Measurements from ENCODE around the gene NOBOX.
"Not testable (repeated sequence)": the region's sequence is repeated elsewhere in the genome, so short reads cannot be mapped to it uniquely, and the experiment has no call there.

The NOBOX gene

DNA sequence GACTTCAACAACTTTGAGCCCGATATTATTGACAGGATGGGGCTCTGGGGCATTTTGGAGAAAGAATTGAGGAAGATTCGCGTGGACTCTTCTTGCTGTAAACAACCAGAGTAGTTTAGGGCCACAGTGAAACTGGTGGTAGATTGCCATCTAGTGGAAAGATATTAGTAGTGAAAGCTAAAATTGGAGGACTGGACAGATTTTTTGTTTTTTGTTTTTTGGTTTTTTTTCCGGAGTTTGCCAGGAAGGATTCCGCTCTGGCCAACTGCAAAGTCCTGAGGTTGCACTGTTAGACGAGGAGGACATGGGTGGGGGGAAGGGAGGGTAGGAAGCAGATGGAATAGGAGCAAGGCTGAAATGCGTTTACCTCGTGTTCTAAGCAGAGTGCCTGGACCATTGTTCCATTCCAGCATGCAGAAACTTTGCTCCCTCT, 11.7 kb downstream of the NOBOX start:
- DNase-seq (ENCODE audit: low read depth), result peak; percentile 40

DNA sequence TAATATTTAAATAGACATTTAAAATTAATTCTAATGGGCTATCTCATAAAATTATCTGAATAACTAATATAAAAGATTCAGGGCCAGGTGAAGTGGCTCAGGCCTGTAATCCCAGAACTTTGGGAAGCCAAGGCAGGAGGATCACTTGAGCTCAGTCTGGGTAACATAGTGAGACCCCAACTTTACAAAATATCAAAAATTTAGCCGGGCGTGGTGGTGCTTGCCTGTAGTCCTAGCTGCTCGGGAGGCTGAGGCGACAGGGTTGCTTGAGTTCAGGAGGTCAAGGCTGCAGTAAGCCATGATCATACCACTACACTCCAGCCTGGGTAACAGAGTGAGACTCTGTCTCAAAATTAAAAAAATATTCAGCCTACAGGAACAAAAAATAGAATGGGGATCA, 12.5 kb downstream of the NOBOX start:
- DNase-seq (ENCODE audit: low read depth), result no peak

DNA sequence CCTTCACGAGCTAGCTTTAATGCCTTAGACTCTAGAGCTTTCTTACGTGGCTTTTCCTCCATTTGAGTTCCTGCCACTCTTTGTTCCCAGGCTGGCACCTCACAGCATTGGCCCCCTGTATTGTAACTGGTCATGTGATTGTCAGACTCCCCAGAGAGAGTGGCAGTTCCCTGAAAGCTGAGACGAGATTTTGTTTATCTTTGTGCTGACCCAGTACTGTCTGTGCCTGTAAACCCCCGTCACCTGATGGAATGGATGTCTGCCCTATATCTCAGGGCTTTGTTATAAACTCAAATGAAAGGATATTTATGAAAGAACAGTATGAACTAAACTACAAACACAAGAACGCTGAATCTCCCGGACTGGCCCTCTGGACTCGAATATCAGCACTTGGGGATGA, 13.0 kb downstream of the NOBOX start:
- no peak for DNase-seq (ENCODE audit: low read depth)

DNA sequence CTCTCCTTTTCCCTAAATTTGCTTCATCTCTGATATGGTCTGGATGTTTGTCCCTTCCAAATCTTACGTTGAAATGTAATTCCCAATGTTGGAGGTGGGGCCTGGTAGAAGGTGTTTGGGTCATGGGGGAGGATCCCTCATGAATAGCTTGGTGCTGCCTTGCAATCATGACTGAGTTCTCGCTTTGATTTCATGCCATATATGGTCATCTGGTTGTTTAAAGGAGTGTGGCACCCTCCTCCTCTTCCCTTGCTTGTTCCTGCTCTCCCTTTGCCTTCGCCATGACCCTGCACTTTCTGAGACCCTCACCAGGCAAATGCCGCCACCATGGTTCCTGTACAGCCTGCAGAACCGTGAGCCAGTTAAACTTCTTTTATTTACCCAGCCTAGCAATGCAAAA, 14.5 kb downstream of the NOBOX start:
- DNase-seq (ENCODE audit: low read depth), result no peak

- peak; percentile 7 for DNase-seq (ENCODE audit: low read depth)
Observed at GRCh38 chr7:144386741-144387140, 16.8 kb downstream of the NOBOX start.

DNA sequence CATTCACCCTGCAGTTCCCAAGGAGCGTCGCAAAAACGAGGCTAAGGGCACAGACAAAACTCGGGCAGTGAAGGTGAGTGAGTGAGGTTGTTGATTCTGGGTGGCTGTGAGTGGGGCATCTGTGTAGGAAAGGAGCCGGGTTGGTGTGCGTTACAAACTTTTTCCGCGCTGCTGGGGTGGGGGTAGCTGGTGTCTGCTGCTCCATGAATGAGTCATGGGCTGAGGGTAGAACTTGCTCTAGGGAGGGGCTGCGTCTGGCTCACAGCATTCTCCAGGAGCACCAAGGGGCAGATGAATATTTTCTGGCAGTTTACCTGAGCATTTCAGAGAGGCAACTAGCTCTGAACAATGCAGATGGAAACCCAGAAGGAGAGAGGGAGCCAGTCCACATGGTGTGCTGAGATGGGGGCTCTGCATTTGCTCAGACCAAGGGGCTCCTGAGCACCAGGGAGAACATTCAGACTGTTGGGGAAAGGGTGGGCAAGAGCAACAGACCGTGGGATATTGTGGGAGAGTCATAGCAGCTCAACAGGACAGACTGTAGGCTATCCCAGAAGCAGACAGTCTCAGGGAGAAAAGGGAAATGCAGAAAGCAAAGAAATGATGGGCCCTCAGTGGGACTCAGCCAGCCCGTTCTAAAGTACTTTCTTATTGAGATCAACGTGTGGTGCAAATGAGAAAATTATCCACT, 18.8 kb downstream of the NOBOX start:
- peak; percentile 17 for DNase-seq (ENCODE audit: low read depth)

DNA sequence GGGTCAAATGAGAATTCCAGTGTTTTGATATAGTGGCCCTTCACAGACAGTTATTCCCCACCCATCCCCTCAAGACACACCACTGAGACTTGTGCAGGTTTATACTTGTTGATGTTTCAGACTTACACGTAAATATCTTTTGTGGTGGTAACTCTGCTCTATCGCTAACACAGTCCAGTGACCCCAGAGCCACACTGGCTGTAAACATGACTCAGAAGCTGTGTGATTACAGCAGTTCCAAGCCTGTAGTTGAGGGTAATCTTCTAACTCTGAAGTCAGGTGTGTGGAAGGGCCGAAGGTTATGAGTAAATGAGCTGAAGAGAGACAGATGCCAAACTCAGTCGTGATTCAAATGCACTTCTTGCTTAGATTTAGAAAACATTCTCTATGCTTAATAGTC, 19.4 kb downstream of the NOBOX start:
- no peak for DNase-seq (ENCODE audit: low read depth)

DNA sequence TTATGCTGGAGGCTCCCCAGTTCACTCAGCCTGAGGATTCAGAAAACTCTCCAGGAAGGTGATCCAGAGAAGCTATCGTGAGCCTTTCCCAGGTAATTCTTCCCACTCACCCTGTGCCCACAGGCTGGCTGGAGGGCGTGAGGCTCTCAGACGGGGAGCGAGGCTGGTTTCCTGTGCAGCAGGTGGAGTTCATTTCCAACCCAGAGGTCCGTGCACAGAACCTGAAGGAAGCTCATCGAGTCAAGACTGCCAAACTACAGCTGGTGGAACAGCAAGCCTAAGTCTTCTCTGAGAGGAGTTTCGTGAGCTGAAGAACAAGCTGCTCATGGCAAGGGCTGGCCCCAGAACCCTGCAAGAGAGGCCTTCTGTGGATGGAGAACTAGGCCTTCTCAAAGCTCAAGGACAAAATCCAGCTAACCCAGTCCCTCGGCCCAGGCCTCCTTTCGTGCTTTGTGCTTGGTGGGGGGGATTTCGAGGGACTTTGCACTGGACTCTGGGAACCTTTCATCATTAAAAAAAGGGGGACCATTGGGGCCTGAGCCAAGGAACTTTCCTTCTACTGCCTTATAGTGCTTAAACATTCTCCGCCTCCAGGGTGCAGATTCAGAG, 23.6 kb downstream of the NOBOX start:
- no peak for DNase-seq (ENCODE audit: low read depth)

DNA sequence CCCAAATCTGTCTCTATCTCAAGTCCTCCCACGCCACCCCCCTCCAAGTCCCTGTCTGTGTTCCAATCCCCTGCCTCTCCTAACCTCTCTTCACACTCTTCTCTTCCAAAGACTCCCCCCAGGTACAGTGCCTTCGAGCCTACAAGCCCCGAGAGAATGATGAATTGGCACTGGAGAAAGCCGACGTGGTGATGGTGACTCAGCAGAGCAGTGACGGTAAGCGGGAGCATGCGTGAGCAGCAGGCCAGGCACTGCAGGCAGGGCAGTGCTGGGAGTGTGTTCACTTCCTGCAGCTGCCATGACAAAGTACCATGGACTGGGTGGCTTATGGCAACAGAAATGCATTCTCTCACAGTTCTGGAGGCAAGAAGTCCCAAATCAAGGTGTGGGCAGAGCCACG, 24.8 kb downstream of the NOBOX start:
- no peak for DNase-seq (ENCODE audit: low read depth)

GRCh38 chr7:144369221-144369620, 34.3 kb downstream of the NOBOX start:
- DNase-seq (ENCODE audit: low read depth), result not testable (repeated sequence)

DNA sequence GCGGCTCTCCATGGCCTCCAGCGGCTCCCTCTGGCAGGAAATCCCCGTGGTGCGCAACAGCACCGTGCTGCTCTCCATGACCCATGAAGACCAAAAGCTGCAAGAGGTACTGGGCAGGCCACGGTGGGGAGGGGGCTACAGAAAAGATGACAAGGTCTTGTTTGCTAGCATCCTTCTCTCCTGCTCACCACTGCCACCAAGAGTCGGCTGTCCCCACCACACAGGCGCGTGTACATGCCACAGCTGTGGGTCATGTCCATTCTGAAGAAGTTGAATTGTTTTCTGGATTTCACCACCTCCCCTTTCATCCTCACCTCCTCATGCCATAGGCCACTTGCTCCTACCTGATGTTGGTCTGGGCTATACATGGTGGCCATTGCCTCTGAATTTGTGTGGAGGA, 36.2 kb downstream of the NOBOX start:
- not testable (repeated sequence) for DNase-seq (ENCODE audit: low read depth)

GRCh38 chr7:144365523-144365922, 38.0 kb downstream of the NOBOX start:
- not testable (repeated sequence) for DNase-seq (ENCODE audit: low read depth)

GRCh38 chr7:144362061-144362460, 41.4 kb downstream of the NOBOX start:
- not testable (repeated sequence) for DNase-seq (ENCODE audit: low read depth)

GRCh38 chr7:144356860-144357259, 46.6 kb downstream of the NOBOX start:
- DNase-seq (ENCODE audit: low read depth), result not testable (repeated sequence)

- DNase-seq (ENCODE audit: low read depth), result not testable (repeated sequence)
Observed at GRCh38 chr7:144356185-144356584, 47.3 kb downstream of the NOBOX start.

DNA sequence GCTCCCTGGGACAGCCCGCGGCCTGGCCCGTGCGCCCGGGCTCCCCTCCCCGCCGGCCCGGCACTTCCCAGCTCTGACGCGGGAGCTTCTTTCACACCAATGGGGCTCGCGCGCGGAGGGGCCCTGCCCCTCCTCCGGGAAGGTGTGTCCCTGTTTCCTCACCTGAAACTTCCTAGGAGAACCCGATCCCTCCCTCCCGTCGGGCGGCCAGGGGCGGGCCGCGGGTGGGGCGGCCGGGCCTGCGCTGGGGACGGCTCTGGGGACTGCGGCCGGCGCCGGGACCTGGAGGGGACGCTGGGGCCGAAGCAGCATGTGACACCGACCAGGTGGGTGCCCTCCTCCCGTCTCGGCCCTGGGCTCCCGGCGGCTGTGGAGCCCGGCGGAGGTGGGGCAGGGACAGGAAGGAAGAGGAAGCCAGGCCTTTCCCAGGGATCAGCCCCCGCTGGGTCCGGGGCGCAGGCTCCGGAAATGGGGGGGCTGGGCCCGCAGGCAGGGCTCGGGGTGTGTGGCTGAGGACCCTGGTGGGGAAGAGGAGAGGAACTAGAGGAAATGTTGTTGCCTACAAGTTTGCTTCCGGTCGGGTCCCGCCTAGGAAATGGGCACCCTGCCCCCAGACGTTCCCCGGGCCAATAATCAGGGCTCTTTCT, 48.2 kb downstream of the NOBOX start, which contains the start of gene ARHGEF5:
Gene ARHGEF5 (plus strand): TSS at position 227 of the 647 bp plus-strand sequence. CDS start 7,268 bp downstream, outside the sequence.
- not testable (repeated sequence) for DNase-seq (ENCODE audit: low read depth)

GRCh38 chr7:144351667-144352066, 51.8 kb downstream of the NOBOX start:
- DNase-seq (ENCODE audit: low read depth), result not testable (repeated sequence)

- DNase-seq (ENCODE audit: low read depth), result not testable (repeated sequence)
Observed at GRCh38 chr7:144348625-144349024, 54.9 kb downstream of the NOBOX start.

Data from stromal cell of bone marrow (primary cell).